C4-2B (cell line): Measurements from ENCODE around the gene AUTS2.

Experiments used
- H3K27ac ChIP-seq: fragments of 450-650 bp; 2 replicates; pipeline ENCODE4 v1.5.1; 2017
- ZFX ChIP-seq: fragments of 450-650 bp; IDR thresholded peaks from 2 replicates; pipeline ENCODE4 v1.6.1; 2017
- TF ChIP-seq, protein P1 (sequence below): fragments of 450-650 bp; conservative IDR thresholded peaks from 2 replicates; pipeline ENCODE4 v1.5.1; 2017; ENCODE audit warnings: mild to moderate bottlenecking

Gene AUTS2

DNA sequence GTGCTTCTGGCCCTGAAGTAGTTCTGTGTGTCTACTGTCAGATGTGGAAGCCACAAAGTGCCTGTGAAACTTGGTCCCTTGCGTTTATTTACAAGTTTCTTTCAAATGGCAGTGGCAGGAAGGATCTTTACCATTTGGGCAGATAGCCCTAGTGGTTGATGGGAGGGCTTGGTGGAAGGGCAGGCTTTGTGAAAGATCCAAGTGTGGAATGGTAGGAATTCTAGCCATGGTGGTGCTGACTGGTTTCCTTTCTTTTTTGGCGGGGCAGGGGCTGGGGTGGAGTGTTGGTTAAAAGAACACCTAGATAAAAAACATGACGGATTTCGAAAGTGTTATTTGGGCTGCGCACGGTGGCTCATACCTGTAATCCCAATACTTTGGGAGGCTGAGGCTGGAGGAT is 27.0 kb downstream of the AUTS2 start:
- TF ChIP-seq, protein P1, sequence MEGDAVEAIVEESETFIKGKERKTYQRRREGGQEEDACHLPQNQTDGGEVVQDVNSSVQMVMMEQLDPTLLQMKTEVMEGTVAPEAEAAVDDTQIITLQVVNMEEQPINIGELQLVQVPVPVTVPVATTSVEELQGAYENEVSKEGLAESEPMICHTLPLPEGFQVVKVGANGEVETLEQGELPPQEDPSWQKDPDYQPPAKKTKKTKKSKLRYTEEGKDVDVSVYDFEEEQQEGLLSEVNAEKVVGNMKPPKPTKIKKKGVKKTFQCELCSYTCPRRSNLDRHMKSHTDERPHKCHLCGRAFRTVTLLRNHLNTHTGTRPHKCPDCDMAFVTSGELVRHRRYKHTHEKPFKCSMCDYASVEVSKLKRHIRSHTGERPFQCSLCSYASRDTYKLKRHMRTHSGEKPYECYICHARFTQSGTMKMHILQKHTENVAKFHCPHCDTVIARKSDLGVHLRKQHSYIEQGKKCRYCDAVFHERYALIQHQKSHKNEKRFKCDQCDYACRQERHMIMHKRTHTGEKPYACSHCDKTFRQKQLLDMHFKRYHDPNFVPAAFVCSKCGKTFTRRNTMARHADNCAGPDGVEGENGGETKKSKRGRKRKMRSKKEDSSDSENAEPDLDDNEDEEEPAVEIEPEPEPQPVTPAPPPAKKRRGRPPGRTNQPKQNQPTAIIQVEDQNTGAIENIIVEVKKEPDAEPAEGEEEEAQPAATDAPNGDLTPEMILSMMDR: no peak
- TF ChIP-seq ZFX: no peak
- H3K27ac ChIP-seq: no peak overlapping the region

DNA sequence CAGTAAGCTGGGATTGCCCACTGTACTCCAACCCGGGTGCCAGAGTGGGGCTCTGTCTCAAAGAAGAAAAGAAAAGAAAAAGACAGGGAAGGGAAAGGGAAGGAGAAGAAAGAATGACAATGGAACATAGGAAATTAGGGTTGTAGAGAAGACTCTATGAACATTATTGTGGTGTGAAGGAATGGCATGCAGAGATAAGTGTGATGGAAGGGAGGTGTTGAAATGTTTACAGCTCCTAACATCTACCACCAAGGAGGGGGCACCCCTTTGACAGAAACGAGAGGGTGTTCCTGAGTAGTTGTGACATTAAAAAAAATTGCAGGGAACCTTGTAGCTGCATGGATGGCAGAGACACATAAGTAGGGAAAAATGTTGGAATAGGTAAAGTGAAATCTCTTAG is 27.5 kb downstream of the AUTS2 start:
- TF ChIP-seq, protein P1: no peak
- TF ChIP-seq ZFX: no peak
- H3K27ac ChIP-seq: no peak overlapping the region

DNA sequence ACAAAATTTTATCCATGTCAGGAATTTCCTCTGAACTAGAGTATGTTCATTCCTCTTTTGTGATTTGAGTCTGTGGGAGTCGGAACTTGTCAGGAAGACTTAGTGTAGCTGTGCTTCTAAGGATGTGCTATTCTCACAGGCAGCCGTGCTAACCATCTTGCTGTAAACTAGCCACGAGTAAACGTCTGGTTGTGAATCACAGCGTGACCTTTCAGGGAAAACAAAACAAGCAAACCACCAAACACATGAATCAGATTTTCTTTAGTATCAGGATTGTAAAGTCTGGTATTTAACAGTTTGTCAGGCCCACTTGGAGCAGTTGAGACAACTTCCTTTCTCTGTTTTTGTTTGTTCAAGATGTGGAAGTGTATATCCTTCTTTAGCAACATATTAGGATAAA is 32.0 kb downstream of the AUTS2 start:
- no peak overlapping the region for H3K27ac ChIP-seq
- TF ChIP-seq, protein P1: no peak
- TF ChIP-seq ZFX: no peak

DNA sequence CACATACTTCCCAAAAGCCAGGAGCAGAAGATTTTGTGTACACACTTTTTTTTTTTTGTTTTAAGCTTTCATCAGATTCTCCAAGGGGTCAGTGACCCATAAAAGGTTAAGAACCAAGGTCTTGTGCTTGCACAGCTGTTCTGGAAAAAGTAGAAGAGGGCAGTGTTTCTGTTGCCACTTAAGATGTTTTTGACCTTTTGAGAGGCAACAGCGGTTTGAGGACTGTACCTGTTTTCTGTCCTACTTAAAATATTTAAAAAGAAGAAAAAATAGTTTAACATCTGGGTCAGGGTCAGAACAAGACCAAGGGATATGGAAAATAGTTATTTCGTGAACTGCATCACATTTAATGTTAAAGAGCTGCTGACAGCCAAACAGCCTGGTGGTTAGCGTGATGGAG is 32.9 kb downstream of the AUTS2 start:
- no peak overlapping the region for H3K27ac ChIP-seq
- TF ChIP-seq, protein P1: no peak
- no peak for TF ChIP-seq ZFX

DNA sequence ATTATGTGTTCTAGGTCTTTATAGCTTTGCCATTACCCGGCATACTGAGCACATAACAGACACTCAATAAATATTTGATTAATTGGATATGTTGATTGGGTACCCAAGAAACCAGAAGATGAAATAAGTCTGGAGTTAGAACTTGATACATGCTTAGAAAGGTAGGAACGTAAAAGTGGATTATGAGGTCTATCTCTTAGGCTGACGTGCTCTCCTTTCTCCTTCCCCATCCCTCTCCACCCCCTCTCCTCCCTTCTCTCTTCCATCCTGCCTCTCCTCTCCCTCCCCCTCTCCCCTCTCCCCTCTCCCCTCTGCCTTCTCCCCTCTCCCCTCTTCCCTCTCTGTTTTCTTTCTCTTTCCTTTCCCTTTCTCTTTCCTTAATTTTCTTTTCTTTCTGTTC is 34.0 kb downstream of the AUTS2 start:
- no peak overlapping the region for H3K27ac ChIP-seq
- TF ChIP-seq, protein P1: no peak
- TF ChIP-seq ZFX: no peak

DNA sequence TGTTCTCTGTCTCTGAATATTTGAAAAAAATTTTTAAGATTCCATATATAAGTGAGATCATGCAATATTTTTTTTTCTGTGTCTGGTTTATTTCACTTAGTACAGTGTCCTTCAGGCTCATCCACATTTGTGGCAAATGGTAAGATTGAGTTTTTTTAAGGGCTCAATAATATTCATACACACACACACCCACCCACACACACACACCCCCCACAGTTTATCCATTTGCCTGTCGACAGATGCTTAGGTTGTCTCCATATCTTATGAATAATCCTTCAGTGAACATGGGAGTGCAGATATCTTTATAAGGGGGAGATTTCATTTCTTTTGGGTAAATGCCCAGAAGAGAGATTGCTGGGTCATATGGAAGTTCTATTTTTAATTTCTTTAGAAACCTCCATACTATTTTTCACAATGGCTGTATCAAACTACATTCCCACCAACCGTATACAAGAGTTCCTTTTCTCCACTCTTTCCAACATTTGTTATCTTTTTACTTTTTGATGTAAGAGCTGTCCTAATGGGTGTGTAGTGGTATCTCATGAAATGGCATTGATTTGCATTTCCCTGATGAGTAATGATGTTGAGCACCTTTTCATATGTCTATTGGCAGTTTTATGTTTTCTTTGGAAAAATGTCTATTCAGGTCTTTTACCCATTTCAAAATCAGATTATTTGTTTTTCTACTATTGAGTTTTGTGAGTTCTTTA is 35.0 kb downstream of the AUTS2 start:
- H3K27ac ChIP-seq: no peak overlapping the region
- TF ChIP-seq, protein P1: no peak
- TF ChIP-seq ZFX: no peak

DNA sequence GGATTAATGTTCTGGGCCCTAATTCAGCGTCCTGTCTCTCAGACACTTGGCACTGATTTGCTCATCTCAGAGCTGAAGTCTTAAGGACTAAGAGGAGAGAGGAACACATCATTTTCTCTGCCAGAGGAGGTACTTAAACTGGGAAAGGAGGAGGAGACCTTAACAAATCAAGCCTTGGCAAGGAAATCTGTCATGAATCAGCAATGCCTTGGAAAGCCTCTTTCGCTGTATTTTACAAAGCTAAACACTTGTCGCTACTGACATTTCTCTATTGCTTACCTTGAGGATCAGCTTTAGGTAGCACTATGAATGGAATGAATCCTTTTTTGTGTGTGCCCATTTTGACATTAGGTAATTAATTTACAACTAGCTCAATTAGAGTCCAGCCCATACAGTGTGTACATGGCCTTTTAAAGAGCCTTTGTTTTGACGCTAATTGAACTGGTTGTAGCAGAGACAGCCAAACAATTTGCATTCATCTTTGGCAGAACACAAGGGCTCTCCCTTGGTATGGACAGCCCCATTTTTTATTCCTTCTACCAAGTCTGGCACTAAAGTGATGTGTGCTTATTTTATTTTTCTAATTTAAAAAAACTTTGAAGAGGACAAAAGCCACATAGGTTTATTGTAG is 37.4 kb downstream of the AUTS2 start:
- H3K27ac ChIP-seq: no peak overlapping the region
- no peak for TF ChIP-seq ZFX
- TF ChIP-seq, protein P1: no peak
